Activated CD4-positive, alpha-beta memory T cell treated with anti-CD3 and anti-CD28 coated beads, Interleukin-2, amount 10 ng/mL, durations not matched to agents 7 days and 5 days (primary cell): ENCODE data around the gene KCTD10. TPM values are rescaled to one million over a fixed set of nuclear protein-coding genes. Genes with fewer than 3 reads are reported as not detected.
"Not testable (repeated sequence)": the region's sequence is repeated elsewhere in the genome, so short reads cannot be mapped to it uniquely, and the experiment has no call there.

Experiments used
- CTCF ChIA-PET: fragments of 350-600 bp; sonication (Branson Sonifier 250); formaldehyde crosslinking; loops from one replicate; lab custom pipeline; 2021; ENCODE audit warnings: antibody characterized with exemption, inconsistent platforms; lab: Charles Lee
- POLR2A ChIA-PET: fragments of 350-600 bp; sonication (Branson Sonifier 250); formaldehyde crosslinking; loops from one replicate; lab custom pipeline; 2021; ENCODE audit warnings: antibody characterized with exemption; lab: Charles Lee
- DNase-seq: peaks from one replicate; pipeline ENCODE4 v3.0.0-alpha.2; 2020
- H3K27ac Mint-ChIP-seq: one replicate; pipeline ENCODE4 v1.8.0; 2021; ENCODE audit warnings: mild to moderate bottlenecking, mixed read lengths
- H3K27me3 Mint-ChIP-seq: one replicate; pipeline ENCODE4 v1.8.0; 2021; ENCODE audit warnings: mixed read lengths
- H3K36me3 Mint-ChIP-seq: one replicate; pipeline ENCODE4 v1.8.0; 2021; ENCODE audit warnings: low read depth, mixed read lengths
- H3K4me1 Mint-ChIP-seq: one replicate; pipeline ENCODE4 v1.8.0; 2021; ENCODE audit warnings: mixed read lengths
- H3K4me3 Mint-ChIP-seq: one replicate; pipeline ENCODE4 v1.8.0; 2021; ENCODE audit warnings: mild to moderate bottlenecking, mixed read lengths
- H3K9me3 Mint-ChIP-seq: one replicate; pipeline ENCODE4 v1.8.0; 2021; ENCODE audit warnings: mixed read lengths
- total RNA-seq, 2 experiments: library from RNA; stranded (reverse); gene quantifications; one replicate each; pipeline ENCODE4 v1.2.3, GENCODE V29; 2021

The KCTD10 gene
- total RNA-seq, 2 experiments from 2014 or later: 44.1 to 45.2 TPM

DNA sequence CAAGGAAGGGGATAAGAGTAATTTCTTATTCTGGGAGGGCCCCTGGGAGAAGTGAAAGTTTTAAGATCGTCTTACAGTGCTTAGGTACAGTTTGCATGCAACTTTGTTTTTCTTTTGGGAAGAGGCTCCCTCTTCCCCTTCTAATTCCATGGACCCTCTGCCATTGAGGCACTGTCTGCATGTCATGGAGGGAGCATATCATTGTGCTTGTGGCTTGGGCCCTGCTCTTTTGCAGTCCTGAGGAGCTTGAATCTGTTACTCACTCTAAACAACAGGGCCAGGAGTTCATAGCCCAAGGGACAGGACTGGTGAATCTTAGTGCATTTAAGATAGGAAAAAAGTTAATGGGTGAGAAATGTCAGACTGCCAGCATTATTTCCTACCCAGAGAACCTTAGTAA lies 2.7 kb upstream of the KCTD10 start:
- no peaks in the 10 kb centered on the region for H3K27me3 Mint-ChIP-seq
- peaks cover 14% of the 10 kb centered on the region for H3K36me3 Mint-ChIP-seq
- H3K9me3 Mint-ChIP-seq: no peaks in the 10 kb centered on the region
- POLR2A ChIA-PET: no interaction called here
- CTCF ChIA-PET: no interaction called here
- no peak overlapping the region for H3K27ac Mint-ChIP-seq
- no peak for DNase-seq
- no peak overlapping the region for H3K4me3 Mint-ChIP-seq
- peaks cover 38% of the 10 kb centered on the region for H3K4me1 Mint-ChIP-seq

DNA sequence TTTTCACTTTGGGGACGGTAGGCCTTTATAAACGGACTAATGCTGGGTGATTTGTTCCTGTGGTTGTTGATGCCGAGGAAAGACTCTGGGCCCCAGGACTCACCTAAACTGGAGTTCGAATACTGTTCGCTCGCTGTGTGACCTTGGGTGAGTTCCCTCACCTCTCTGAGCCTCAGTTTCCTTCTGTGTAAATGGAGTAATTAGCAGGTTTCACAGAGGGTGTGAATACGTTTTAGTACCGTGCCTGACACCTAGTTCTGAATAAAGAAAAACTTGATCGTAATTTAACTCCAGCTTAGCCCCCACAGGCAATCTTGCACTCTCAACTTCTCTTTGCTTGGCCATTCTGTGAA lies 839 bp upstream of the KCTD10 start:
- peaks cover 4% of the 10 kb centered on the region for H3K36me3 Mint-ChIP-seq
- ChIA-PET POLR2A (interaction anchor here (0.9 to 2.7 kb wide), 4 partner anchors 11 to 96 kb away, joined by 5 to 12 read pairs (median 7); partner anchors contain the start of genes MMAB and MVK), CTCF (interaction anchor here (1.2 to 1.7 kb wide), 3 partner anchors 48 to 236 kb away, joined by 3 to 9 read pairs (median 7); partner anchors contain the start of gene FAM222A)
- no peak for DNase-seq
- H3K27me3 Mint-ChIP-seq: no peaks in the 10 kb centered on the region
- H3K4me3 Mint-ChIP-seq: peak overlapping the region; percentile 99
- H3K4me1 Mint-ChIP-seq: peaks cover 42% of the 10 kb centered on the region
- no peaks in the 10 kb centered on the region for H3K9me3 Mint-ChIP-seq
- H3K27ac Mint-ChIP-seq: peak overlapping the region; percentile 96

DNA sequence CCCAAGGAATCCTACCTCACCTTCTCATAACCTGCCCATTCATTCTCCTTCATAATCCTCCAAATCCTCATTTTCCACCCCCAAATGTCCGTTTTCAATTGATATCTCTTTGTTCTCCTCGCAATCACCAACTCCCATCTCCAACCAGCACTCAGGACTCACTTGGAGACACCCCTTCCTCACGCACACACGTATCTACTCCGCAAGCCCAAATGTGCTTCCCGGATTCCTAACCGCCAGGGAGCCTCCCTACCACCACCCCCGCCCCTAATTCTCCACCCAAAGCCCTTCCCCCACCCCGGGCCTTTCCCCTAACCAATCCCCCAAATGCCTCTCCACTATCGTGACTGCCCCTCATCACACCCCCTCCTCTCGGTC lies 304 bp downstream of the KCTD10 start:
- no peaks in the 10 kb centered on the region for H3K27me3 Mint-ChIP-seq
- ChIA-PET CTCF (interaction anchor here (0.7 to 2.7 kb wide), 7 partner anchors 10 to 237 kb away, joined by 3 to 13 read pairs (median 3); partner anchors contain the start of genes FAM222A and MVK), POLR2A (interaction anchor here (0.8 to 2.7 kb wide), 10 partner anchors 8 to 97 kb away, joined by 3 to 12 read pairs (median 6); partner anchors contain the start of genes MMAB and MVK)
- H3K4me3 Mint-ChIP-seq: peak overlapping the region; percentile 99
- peaks cover 42% of the 10 kb centered on the region for H3K4me1 Mint-ChIP-seq
- peak overlapping the region; percentile 96 for H3K27ac Mint-ChIP-seq
- H3K9me3 Mint-ChIP-seq: no peaks in the 10 kb centered on the region
- DNase-seq: no peak
- H3K36me3 Mint-ChIP-seq: peaks cover 4% of the 10 kb centered on the region

DNA sequence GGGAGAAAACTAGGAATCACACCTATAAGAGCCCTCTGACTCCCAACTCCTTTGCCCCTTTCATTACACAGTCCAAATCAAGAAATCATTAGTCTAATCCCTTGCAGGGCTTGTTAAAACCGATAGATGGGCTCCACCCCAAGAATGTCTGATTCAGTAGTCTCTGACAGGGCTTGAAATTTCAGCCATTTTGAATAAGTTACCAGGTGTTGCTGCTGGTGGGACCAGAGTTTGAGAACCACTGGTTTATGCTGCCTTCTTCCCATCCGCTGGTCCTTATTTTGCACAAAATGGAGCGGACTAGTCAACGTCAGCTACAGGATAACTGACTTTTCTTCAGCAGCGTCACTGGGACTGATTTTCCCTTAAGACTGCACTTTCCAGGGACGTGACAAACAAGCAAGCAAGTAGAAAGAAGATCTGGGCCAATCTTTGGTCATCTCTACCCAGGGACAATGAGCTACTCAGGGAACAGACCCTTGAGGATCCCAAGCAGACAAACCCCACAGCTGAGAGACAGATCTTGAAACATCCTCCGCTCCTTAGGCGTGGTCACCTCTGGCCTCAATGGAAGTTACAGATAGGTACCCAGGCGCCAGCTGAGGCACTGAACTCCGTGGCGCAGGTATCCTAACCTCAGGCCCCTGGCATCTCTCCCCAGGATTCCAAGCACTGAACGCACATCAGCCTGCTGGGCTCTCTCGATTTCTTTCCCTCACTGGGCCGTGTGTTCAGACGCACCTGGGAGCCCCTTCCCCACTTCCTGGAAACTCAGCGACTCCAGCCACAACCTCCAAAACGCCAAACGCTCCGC lies 900 bp downstream of the KCTD10 start:
- H3K4me3 Mint-ChIP-seq: peak overlapping the region; percentile 99
- peak overlapping the region; percentile 96 for H3K27ac Mint-ChIP-seq
- peak; percentile 19 for DNase-seq
- H3K27me3 Mint-ChIP-seq: no peaks in the 10 kb centered on the region
- CTCF ChIA-PET: interaction anchor here (0.7 to 2.7 kb wide), 4 partner anchors 9 to 82 kb away, joined by 3 to 13 read pairs (median 4); no protein-coding TSS in a partner anchor
- H3K4me1 Mint-ChIP-seq: peaks cover 42% of the 10 kb centered on the region
- H3K36me3 Mint-ChIP-seq: peaks cover 4% of the 10 kb centered on the region
- POLR2A ChIA-PET: interaction anchor here (1.0 to 2.7 kb wide), 6 partner anchors 9 to 98 kb away, joined by 5 to 12 read pairs (median 6); partner anchors contain the start of genes MMAB and MVK
- H3K9me3 Mint-ChIP-seq: no peaks in the 10 kb centered on the region

DNA sequence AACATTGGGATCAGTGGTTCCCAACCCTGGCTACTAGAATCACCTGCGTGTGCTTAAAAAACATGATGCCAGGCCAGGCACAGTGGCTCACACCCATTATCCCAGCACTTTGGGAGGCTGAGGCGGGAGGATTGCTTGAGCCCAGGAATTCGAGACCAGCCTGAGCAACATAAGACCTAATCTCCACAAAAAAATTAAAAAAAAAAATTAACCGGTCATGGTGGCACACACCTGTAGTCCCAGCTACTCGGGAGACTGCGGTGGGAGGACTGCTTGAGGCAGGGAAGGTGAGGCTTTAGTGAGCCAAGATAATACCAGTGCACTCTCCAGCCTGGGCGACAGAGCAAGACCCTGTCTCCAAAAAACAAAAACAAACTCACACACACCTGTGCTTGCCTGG lies 2.0 kb downstream of the KCTD10 start:
- Mint-ChIP-seq H3K27me3 (no peaks in the 10 kb centered on the region), H3K4me1 (peaks cover 50% of the 10 kb centered on the region), H3K36me3 (peaks cover 10% of the 10 kb centered on the region), H3K9me3 (no peaks in the 10 kb centered on the region), H3K4me3 (no peak overlapping the region), H3K27ac (no peak overlapping the region)
- CTCF ChIA-PET: interaction anchor here (2.5 to 2.7 kb wide), 2 partner anchors 42 kb away, joined by 10 to 13 read pairs; no protein-coding TSS in a partner anchor
- DNase-seq: no peak
- POLR2A ChIA-PET: no interaction called here

DNA sequence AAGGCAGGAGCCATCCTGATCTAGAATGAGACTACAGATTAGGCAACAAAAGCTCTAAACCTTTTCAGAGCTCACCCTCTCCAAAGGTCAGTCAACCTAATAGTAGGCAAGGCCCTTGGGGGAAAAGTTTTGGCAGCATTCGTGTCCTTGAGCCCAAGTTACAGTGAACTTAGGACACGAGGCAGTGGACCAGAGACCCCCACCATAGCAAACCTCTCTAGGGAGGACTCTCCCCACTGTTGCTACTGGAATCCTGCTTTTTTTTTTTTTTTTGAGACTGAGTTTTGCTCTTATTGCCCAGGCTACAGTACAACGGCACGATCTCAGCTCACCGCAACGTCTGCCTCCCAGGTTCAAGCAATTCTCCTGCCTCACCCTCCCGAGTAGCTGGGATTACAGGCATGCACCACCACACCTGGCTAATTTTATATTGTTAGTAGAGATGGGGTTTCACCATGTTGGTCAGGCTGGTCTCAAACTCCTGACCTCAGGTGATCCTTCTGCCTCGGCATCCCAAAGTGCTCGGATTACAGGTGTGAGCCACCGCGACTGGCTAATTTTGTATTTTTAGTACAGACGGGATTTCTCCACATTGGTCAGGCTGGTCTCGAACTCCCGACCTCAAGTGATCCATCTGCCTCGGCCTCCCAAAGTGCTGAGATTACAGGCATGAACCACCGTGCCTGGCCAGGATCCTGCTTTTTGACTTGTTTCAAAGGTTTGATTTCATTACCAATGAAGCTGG lies 3.4 kb downstream of the KCTD10 start:
- H3K9me3 Mint-ChIP-seq, H3K4me3 Mint-ChIP-seq, H3K27ac Mint-ChIP-seq, POLR2A ChIA-PET, H3K27me3 Mint-ChIP-seq, DNase-seq: not testable (repeated sequence)
- CTCF ChIA-PET: interaction anchor here (0.6 to 2.5 kb wide), 4 partner anchors 10 to 373 kb away, joined by 3 to 10 read pairs (median 4); no protein-coding TSS in a partner anchor
- peaks cover 14% of the 10 kb centered on the region for H3K36me3 Mint-ChIP-seq
- peaks cover 49% of the 10 kb centered on the region for H3K4me1 Mint-ChIP-seq

DNA sequence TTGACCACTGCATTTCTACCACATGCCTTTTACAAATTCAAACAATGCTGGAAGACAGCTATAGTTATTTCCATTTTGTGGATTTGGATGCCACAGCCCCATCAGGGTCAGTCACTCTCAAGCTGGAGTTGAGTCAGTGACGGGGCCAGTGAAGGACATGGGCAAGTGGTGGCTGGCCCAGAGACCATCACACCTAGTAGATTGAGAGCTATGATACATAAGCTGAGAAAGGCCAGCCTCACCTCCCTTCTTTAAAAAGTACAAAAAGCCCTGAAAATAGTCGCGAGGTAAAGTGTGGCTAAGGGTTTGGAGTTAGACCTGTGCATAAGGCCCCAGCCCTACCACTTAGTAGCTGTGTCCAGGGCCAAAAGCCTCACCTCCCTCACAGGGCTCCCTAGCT lies 4.1 kb downstream of the KCTD10 start:
- POLR2A ChIA-PET: no interaction called here
- Mint-ChIP-seq H3K9me3 (no peaks in the 10 kb centered on the region), H3K27me3 (no peaks in the 10 kb centered on the region), H3K36me3 (peaks cover 18% of the 10 kb centered on the region), H3K4me3 (no peak overlapping the region), H3K4me1 (peaks cover 47% of the 10 kb centered on the region), H3K27ac (no peak overlapping the region)
- no peak for DNase-seq
- CTCF ChIA-PET: interaction anchor here (1.0 to 2.5 kb wide), 3 partner anchors 10 to 45 kb away, joined by 4 to 10 read pairs (median 5); no protein-coding TSS in a partner anchor

DNA sequence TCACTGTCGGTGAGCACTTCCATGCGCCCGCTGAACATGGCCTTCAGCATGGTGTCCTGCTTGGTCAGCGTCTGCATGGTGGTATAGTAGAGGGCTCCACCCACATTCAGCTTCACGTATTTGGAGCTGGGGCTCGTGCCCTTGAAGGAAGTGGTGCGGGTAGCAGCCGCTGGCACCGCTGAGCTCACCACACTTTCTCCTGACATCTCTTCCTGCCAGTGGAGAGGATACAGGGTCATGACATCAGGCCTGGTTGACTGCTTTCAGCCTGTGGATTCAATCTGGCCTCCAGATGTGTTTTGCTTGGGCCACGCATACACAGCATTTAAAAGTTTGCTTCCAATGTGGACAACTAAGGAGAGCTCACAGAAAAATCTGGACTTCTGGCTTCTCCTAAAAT lies 7.6 kb downstream of the KCTD10 start:
- CTCF ChIA-PET: interaction anchor here (0.9 to 1.2 kb wide), 2 partner anchors 41 to 376 kb away, joined by 3 read pairs; no protein-coding TSS in a partner anchor
- DNase-seq: peak; percentile 20
- Mint-ChIP-seq H3K36me3 (peaks cover 24% of the 10 kb centered on the region), H3K27me3 (no peaks in the 10 kb centered on the region), H3K9me3 (no peaks in the 10 kb centered on the region), H3K4me1 (peaks cover 22% of the 10 kb centered on the region), H3K4me3 (no peak overlapping the region), H3K27ac (no peak overlapping the region)
- POLR2A ChIA-PET: interaction anchor here (1.4 to 1.6 kb wide), 2 partner anchors 8 to 13 kb away, joined by 3 to 7 read pairs; partner anchors contain the start of genes KCTD10 and UBE3B

DNA sequence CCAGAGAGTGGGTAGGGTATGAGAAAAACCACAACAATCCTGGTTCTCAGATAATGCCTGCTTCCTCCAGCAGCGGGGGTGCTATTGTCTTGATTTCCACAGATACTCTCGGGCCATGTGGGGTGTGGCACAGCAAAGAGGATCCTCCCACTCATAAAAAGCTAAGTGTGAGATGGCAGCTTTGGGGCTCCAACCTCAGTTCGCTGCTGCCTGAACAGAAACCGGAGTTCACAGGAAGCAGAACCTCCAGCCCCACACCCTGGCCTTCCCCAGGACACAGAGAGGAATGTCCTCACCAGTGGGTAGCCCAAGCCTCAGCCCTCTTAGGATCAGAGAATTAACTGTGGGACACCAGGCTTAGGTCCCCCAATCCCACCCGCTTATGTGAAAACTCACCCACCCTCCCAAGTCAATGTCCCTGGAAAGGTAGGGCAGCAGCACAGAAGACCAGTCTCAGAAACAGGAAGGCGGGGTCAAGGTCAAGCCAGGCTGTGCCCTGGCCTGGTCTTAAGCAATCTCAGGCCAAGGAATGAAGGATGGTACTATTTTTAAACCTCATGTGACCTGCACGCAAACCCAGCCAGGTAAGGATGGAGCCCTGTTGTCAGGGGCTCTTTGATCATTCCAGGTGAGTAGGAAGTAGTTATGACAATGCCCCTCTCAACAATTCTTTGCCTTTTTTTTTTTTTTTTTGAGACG lies 9.0 kb downstream of the KCTD10 start:
- DNase-seq: no peak
- CTCF ChIA-PET: interaction anchor here (1.3 kb wide), 1 partner anchor 40 kb away, joined by 5 read pairs; no protein-coding TSS in a partner anchor
- Mint-ChIP-seq H3K4me3 (no peak overlapping the region), H3K9me3 (no peaks in the 10 kb centered on the region), H3K4me1 (peaks cover 32% of the 10 kb centered on the region), H3K27ac (no peak overlapping the region), H3K27me3 (no peaks in the 10 kb centered on the region), H3K36me3 (peaks cover 24% of the 10 kb centered on the region)
- POLR2A ChIA-PET: interaction anchor here (1.4 to 1.7 kb wide), 2 partner anchors 9 kb away, joined by 7 read pairs; partner anchors contain the start of genes KCTD10 and UBE3B

DNA sequence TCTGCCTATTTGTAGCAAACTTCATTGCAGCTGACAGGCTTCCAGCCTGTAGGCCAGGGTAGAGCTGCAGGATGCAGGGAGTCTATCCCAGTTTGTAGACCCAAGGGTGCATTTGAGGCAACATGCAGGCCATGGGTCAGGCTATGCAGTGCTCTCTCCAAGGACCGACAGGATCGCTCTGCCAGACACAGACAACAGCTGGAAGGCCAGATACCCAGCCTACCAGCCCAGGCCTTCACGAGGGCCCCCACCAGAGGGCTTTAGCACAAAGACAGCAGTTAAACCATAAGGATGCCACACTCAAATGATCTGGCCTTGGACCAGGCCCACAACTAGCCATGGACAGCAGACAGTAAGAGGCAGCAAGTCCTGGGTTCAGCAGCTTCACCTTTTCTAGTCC lies 10.3 kb downstream of the KCTD10 start:
- H3K4me3 Mint-ChIP-seq: no peak overlapping the region
- no peaks in the 10 kb centered on the region for H3K27me3 Mint-ChIP-seq
- CTCF ChIA-PET: interaction anchor here (1.1 to 1.3 kb wide), 2 partner anchors 10 to 39 kb away, joined by 3 to 5 read pairs; partner anchors contain the start of gene KCTD10
- peaks cover 24% of the 10 kb centered on the region for H3K36me3 Mint-ChIP-seq
- peaks cover 43% of the 10 kb centered on the region for H3K4me1 Mint-ChIP-seq
- POLR2A ChIA-PET: interaction anchor here (1.7 kb wide), 1 partner anchor 10 kb away, joined by 7 read pairs; the partner anchor contains the start of genes KCTD10 and UBE3B
- DNase-seq: no peak
- H3K27ac Mint-ChIP-seq: no peak overlapping the region
- no peaks in the 10 kb centered on the region for H3K9me3 Mint-ChIP-seq

DNA sequence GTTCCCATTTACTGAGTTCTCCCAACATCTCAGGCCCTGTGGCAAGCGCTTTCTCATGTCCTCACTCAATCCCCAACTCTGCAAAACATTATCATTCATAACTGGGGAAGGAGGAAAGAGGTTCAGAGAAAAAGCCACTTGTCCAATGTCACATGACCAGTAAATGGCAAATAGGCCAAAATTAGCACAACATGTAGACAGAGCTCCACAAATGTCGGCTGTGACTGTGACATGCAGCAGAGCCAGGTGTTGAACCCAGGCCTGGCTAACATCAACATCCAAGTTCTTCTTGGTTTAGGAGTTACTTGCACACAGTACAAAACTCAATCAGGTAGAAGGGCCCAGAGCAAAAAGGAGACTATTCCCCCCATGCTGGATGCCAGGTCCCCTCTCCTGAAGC lies 10.8 kb downstream of the KCTD10 start:
- no peak for DNase-seq
- no peaks in the 10 kb centered on the region for H3K9me3 Mint-ChIP-seq
- H3K4me1 Mint-ChIP-seq: peaks cover 48% of the 10 kb centered on the region
- no peaks in the 10 kb centered on the region for H3K27me3 Mint-ChIP-seq
- CTCF ChIA-PET: interaction anchor here (1.1 kb wide), 1 partner anchor 10 kb away, joined by 3 read pairs; the partner anchor contains the start of gene KCTD10
- H3K4me3 Mint-ChIP-seq: no peak overlapping the region
- peaks cover 24% of the 10 kb centered on the region for H3K36me3 Mint-ChIP-seq
- POLR2A ChIA-PET: interaction anchor here (1.7 kb wide), 1 partner anchor 11 kb away, joined by 7 read pairs; the partner anchor contains the start of genes KCTD10 and UBE3B
- H3K27ac Mint-ChIP-seq: no peak overlapping the region
